H1 (cell line): ENCODE data around the gene CASS4. TPM values are rescaled to one million over a fixed set of nuclear protein-coding genes. Genes with fewer than 3 reads are reported as not detected.

ENCODE experiments used
- CTCF ChIA-PET: fragments of 300-600 bp; sonication (Branson Sonifier 250); formaldehyde crosslinking; loops from one replicate; lab custom pipeline; 2021; ENCODE audit not compliant: partially characterized antibody; lab: Charles Lee
- POLR2A ChIA-PET: fragments of 300-600 bp; sonication (Branson Sonifier 250); formaldehyde crosslinking; loops from one replicate; lab custom pipeline; 2021; ENCODE audit warnings: inconsistent platforms; ENCODE audit not compliant: partially characterized antibody; lab: Charles Lee
- DNase-seq, 2 experiments: peaks; one replicate each; pipeline versions ENCODE4 v3.0.0 to v3.0.0-alpha.2; 2010 to 2022; ENCODE audit warnings: low spot score in 2 of 2, low read depth in 1 of 2, mixed read lengths in 1 of 2
- FAIRE-seq: peaks from 2 replicates; lab custom pipeline; 2011; peaks lifted over from hg19 to GRCh38; lab: Jason Lieb, UNC
- H2AFZ ChIP-seq: 2 replicates; pipeline ENCODE4 v1.8.1; 2012; ENCODE audit warnings: low read length, inconsistent platforms
- H2AK5ac ChIP-seq: 2 replicates; pipeline ENCODE4 v1.6.1; 2013; ENCODE audit warnings: low read depth, low read length
- H2BK120ac ChIP-seq: replicated peaks from 2 replicates; pipeline ENCODE3; 2013; ENCODE audit warnings: low read depth, low read length, inconsistent platforms
- H2BK12ac ChIP-seq: 2 replicates; pipeline ENCODE4 v1.6.1; 2013; ENCODE audit warnings: low read depth, low read length
- H2BK15ac ChIP-seq: 2 replicates; pipeline ENCODE4 v1.6.1; 2013; ENCODE audit warnings: low read length
- H2BK20ac ChIP-seq: 2 replicates; pipeline ENCODE4 v1.6.1; 2013; ENCODE audit warnings: low read length
- H2BK5ac ChIP-seq: 2 replicates; pipeline ENCODE4 v1.6.1; 2013; ENCODE audit warnings: low read depth, low read length
- H3K14ac ChIP-seq: 2 replicates; pipeline ENCODE4 v1.6.1; 2013; ENCODE audit warnings: inconsistent platforms; ENCODE audit not compliant: insufficient read length
- H3K18ac ChIP-seq: 2 replicates; pipeline ENCODE4 v1.6.1; 2013; ENCODE audit warnings: low read length; ENCODE audit errors: extremely low read depth
- H3K23ac ChIP-seq: 2 replicates; pipeline ENCODE4 v1.6.1; 2013; ENCODE audit warnings: inconsistent platforms; ENCODE audit not compliant: insufficient read length
- H3K23me2 ChIP-seq: 2 replicates; pipeline ENCODE4 v1.6.1; 2013; ENCODE audit warnings: low read depth, low read length
- H3K27ac ChIP-seq: 2 replicates; pipeline ENCODE4 v1.6.1; 2011; ENCODE audit warnings: low read depth, low read length, inconsistent platforms
- H3K27me3 ChIP-seq, 4 experiments: replicated peaks in 1 of 4; 1 replicate in 1 of 4; 2 replicates in 3 of 4; pipeline versions ENCODE4 v1.6.1 to v1.8.1; 2011 to 2013; ENCODE audit warnings: low read length in 3 of 4, mild to moderate bottlenecking in 3 of 4, inconsistent platforms in 2 of 4, mixed read lengths in 2 of 4, moderate library complexity in 1 of 4; ENCODE audit not compliant: control insufficient read depth in 3 of 4, insufficient read depth in 3 of 4; ENCODE audit errors: extremely low read depth in 1 of 4
- H3K36me3 ChIP-seq, 4 experiments: 2 replicates each; pipeline versions ENCODE4 v1.6.1 to v1.8.1; 2011 to 2013; ENCODE audit warnings: mild to moderate bottlenecking in 4 of 4, low read length in 3 of 4, moderate library complexity in 2 of 4, control low read depth in 1 of 4, inconsistent platforms in 1 of 4; ENCODE audit not compliant: insufficient read depth in 4 of 4, control insufficient read depth in 2 of 4
- H3K4ac ChIP-seq: replicated peaks from 2 replicates; pipeline ENCODE3; 2013; ENCODE audit warnings: low read length, low read depth, mixed read lengths, inconsistent platforms; ENCODE audit not compliant: insufficient read length
- H3K4me1 ChIP-seq, 4 experiments: replicated peaks in 1 of 4; 1 replicate in 1 of 4; 2 replicates in 3 of 4; pipeline versions ENCODE4 v1.6.1 to v1.8.1; 2011 to 2013; ENCODE audit warnings: low read length in 3 of 4, inconsistent platforms in 2 of 4, mixed read lengths in 1 of 4; ENCODE audit not compliant: insufficient read depth in 4 of 4, control insufficient read depth in 3 of 4
- H3K4me2 ChIP-seq, 2 experiments: 2 replicates each; pipeline versions ENCODE4 v1.6.1 to v1.8.1; 2011 to 2013; ENCODE audit warnings: low read depth in 2 of 2, low read length in 2 of 2, control low read depth in 1 of 2, inconsistent platforms in 1 of 2, mild to moderate bottlenecking in 1 of 2; ENCODE audit not compliant: insufficient read depth in 1 of 2
- H3K4me3 ChIP-seq, 4 experiments: fragments of 200-600, 300-600 bp in 1 of 4; sonication (generic), shearing (Covaris generic), sonication (Bioruptor Twin) in 1 of 4; 2 replicates each; pipeline versions ENCODE4 v1.5.1 to v1.8.1; 2011 to 2016; ENCODE audit warnings: low read length in 4 of 4, low read depth in 3 of 4, control low read depth in 2 of 4, inconsistent platforms in 2 of 4, mild to moderate bottlenecking in 2 of 4, mixed read lengths in 1 of 4, moderate library complexity in 1 of 4; ENCODE audit not compliant: insufficient read depth in 2 of 4; ENCODE audit errors: extremely low read depth in 1 of 4
- H3K56ac ChIP-seq: replicated peaks from 2 replicates; pipeline ENCODE3; 2013; ENCODE audit warnings: low read depth, mild to moderate bottlenecking, mixed read lengths, low read length, inconsistent platforms; ENCODE audit not compliant: insufficient read length
- H3K79me1 ChIP-seq: 2 replicates; pipeline ENCODE4 v1.6.1; 2013; ENCODE audit warnings: low read depth, low read length, control low read depth
- H3K79me2 ChIP-seq, 2 experiments: 2 replicates each; pipeline versions ENCODE4 v1.6.1 to v1.8.1; 2012 to 2013; ENCODE audit warnings: low read length in 2 of 2, mild to moderate bottlenecking in 2 of 2, inconsistent platforms in 1 of 2; ENCODE audit not compliant: insufficient read depth in 2 of 2, control insufficient read depth in 1 of 2
- H3K9ac ChIP-seq, 4 experiments: replicated peaks in 1 of 4; 1 replicate in 1 of 4; 2 replicates in 3 of 4; pipeline versions ENCODE4 v1.6.1 to v1.8.1; 2011 to 2013; ENCODE audit warnings: low read depth in 3 of 4, low read length in 3 of 4, control low read depth in 2 of 4, mild to moderate bottlenecking in 2 of 4, moderate library complexity in 2 of 4, inconsistent platforms in 1 of 4; ENCODE audit errors: extremely low read depth in 1 of 4
- H3K9me3 ChIP-seq, 2 experiments: 2 replicates each; pipeline versions ENCODE4 v1.6.1 to v1.8.1; 2012 to 2013; ENCODE audit warnings: mild to moderate bottlenecking in 2 of 2, moderate library complexity in 2 of 2, control low read depth in 1 of 2, inconsistent platforms in 1 of 2, low read depth in 1 of 2, low read length in 1 of 2, mixed read lengths in 1 of 2; ENCODE audit not compliant: insufficient read depth in 2 of 2
- H4K20me1 ChIP-seq, 2 experiments: replicated peaks in 1 of 2; 2 replicates each; pipeline versions ENCODE3 to v1.8.1; 2011 to 2013; ENCODE audit warnings: inconsistent platforms in 2 of 2, low read length in 2 of 2, mild to moderate bottlenecking in 1 of 2; ENCODE audit not compliant: insufficient read depth in 2 of 2, control insufficient read depth in 1 of 2
- H4K5ac ChIP-seq: 2 replicates; pipeline ENCODE4 v1.6.1; 2013; ENCODE audit warnings: low read length, low read depth, mixed read lengths, inconsistent platforms; ENCODE audit not compliant: insufficient read length
- H4K8ac ChIP-seq: 2 replicates; pipeline ENCODE4 v1.8.0; 2013; ENCODE audit warnings: mild to moderate bottlenecking, moderate library complexity, low read length, inconsistent platforms; ENCODE audit not compliant: insufficient read depth; ENCODE audit errors: extremely low read depth
- H4K91ac ChIP-seq: replicated peaks from 2 replicates; pipeline ENCODE3; 2013; ENCODE audit warnings: low read length, mixed read lengths, inconsistent platforms; ENCODE audit not compliant: insufficient read length
- CBX5 ChIP-seq: fragments of 300-800, 300-1000 bp; sonication (generic); IDR thresholded peaks from 2 replicates; pipeline ENCODE4 v1.7.1; 2016; ENCODE audit warnings: antibody characterized with exemption, low read length, low read depth
- GABPA ChIP-seq: IDR thresholded peaks from 2 replicates; pipeline ENCODE4 v1.6.1; 2011; ENCODE audit warnings: mild to moderate bottlenecking, low read length, moderate library complexity, borderline replicate concordance; ENCODE audit not compliant: insufficient read depth
- GTF2F1 ChIP-seq: IDR thresholded peaks from 2 replicates; pipeline ENCODE4 v1.6.1; 2012; ENCODE audit warnings: low read depth, low read length, improper control_type of control experiment, borderline replicate concordance
- NANOG ChIP-seq: IDR thresholded peaks from 2 replicates; pipeline ENCODE4 v1.6.1; 2011; ENCODE audit warnings: low read length, low read depth, mild to moderate bottlenecking, inconsistent platforms; ENCODE audit not compliant: insufficient read depth, poor library complexity, severe bottlenecking
- POLR2A ChIP-seq, 2 experiments: IDR thresholded peaks; 1 replicate in 1 of 2; 2 replicates in 1 of 2; pipeline ENCODE4 v1.6.1; 2011; ENCODE audit warnings: low read depth in 2 of 2, low read length in 2 of 2, mild to moderate bottlenecking in 2 of 2; ENCODE audit errors: control extremely low read depth in 1 of 2
- POU5F1 ChIP-seq: IDR thresholded peaks from 2 replicates; pipeline ENCODE4 v1.6.1; 2011; ENCODE audit warnings: low read depth, mild to moderate bottlenecking, low read length, moderate library complexity
- RAD21 ChIP-seq, 2 experiments: IDR thresholded peaks in 1 of 2; conservative IDR thresholded peaks in 1 of 2; 2 replicates each; pipeline ENCODE4 v1.6.1; 2011; ENCODE audit warnings: low read depth in 2 of 2, low read length in 2 of 2, improper control_type of control experiment in 1 of 2, inconsistent platforms in 1 of 2, mild to moderate bottlenecking in 1 of 2, moderate library complexity in 1 of 2
- RFX5 ChIP-seq: IDR thresholded peaks from 2 replicates; pipeline ENCODE4 v1.6.1; 2011; ENCODE audit warnings: low read depth, low read length, improper control_type of control experiment, borderline replicate concordance
- RXRA ChIP-seq: IDR thresholded peaks from 2 replicates; pipeline ENCODE4 v1.6.1; 2011; ENCODE audit warnings: low read depth, mild to moderate bottlenecking, low read length, moderate library complexity; ENCODE audit not compliant: insufficient read depth
- TAF7 ChIP-seq: optimal IDR thresholded peaks from 2 replicates; pipeline ENCODE3; 2011; ENCODE audit warnings: low read depth, mild to moderate bottlenecking, inconsistent platforms, low read length, moderate library complexity, borderline replicate concordance
- polyA plus RNA-seq, 7 experiments: library from polyadenylated mRNA; depleted of rRNA in 3 of 7; stranded (reverse) in 5 of 7; unstranded in 2 of 7; fragments of >200 nt in 5 of 7; fragments of 200-250 nt in 2 of 7; gene quantifications; 1 replicate in 5 of 7; 2 replicates in 1 of 7; 4 replicates in 1 of 7; pipeline versions ENCODE4 v1.2.1 to v1.2.3, GENCODE V29; 2011 to 2013; ENCODE audit warnings: missing spikeins in 2 of 7, mixed read lengths in 2 of 7
- total RNA-seq: library from RNA; stranded (reverse); fragmentation: NEBNext Ultra II Directional; extraction: Animal tissue kit (Norgen Biotek cat#: 25700); gene quantifications from 2 replicates; pipeline ENCODE4 v1.2.1, GENCODE V29; 2021
- TF ChIP-seq, protein P1 (sequence below): IDR thresholded peaks from 2 replicates; pipeline ENCODE4 v1.6.1; 2011; ENCODE audit warnings: low read length, improper control_type of control experiment

Gene CASS4
- total and polyA plus RNA-seq, 2 of the 8 experiments (the other 6 are each of a cell fraction or from before 2014, with no cell fraction given) = not detected

DNA sequence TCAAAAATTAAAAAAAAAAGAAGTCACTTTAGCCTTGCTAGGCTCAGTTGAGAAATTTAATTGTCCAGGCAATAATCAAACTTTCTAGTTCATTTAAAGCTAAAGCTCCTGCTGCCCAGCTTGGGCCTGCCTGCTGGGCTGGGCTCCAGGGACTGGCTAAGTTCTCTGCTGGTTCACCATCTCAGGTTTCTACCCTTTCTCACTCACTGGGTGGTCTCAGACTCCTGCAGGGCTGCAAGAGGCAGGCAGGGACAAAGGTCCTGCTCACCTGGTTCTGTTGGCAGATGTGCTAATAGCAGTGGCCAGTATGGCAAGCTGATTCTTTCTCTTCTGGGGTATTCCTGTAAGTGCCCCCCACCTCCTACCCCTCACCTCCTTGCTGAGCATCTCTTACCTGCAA is 35.2 kb downstream of the CASS4 start:
- Histone ChIP-seq H3K9me3 (no peaks in the 10 kb centered on the region), H3K27ac (no peak overlapping the region), H3K23me2 (no peaks in the 10 kb centered on the region), H2AFZ (no peak overlapping the region), H2BK12ac (no peak overlapping the region), H3K36me3 (no peaks in the 10 kb centered on the region), H2BK5ac (no peak overlapping the region), H2BK15ac (no peak overlapping the region), H2BK120ac (no peak overlapping the region), H4K20me1 (peaks cover 0 to 2% of the 10 kb centered on the region in 2 experiments), H3K9ac (no peak overlapping the region), H3K4me3 (no peak overlapping the region), H3K79me1 (no peaks in the 10 kb centered on the region), H4K8ac (no peak overlapping the region), H4K5ac (no peak overlapping the region), H4K91ac (no peak overlapping the region), H3K4ac (peak overlapping the region; percentile 53), H3K18ac (no peak overlapping the region), H3K79me2 (no peaks in the 10 kb centered on the region), H3K4me1 (peaks cover 0 to 5% (median 4%) of the 10 kb centered on the region in 4 experiments; a peak in 5 of 7 replicates), H3K4me2 (no peak overlapping the region; a peak in 1 of 4 replicates), H2AK5ac (no peak overlapping the region), H3K56ac (no peak overlapping the region), H2BK20ac (no peak overlapping the region), H3K14ac (no peak overlapping the region), H3K27me3 (no peaks in the 10 kb centered on the region; a peak in 1 of 7 replicates), H3K23ac (no peak overlapping the region)
- ChIA-PET POLR2A (no interaction called here), CTCF (interaction anchor here (0.6 to 1.5 kb wide), 4 partner anchors 15 to 551 kb away, joined by 3 to 8 read pairs (median 4); no protein-coding TSS in a partner anchor)
- TF ChIP-seq POU5F1 (no peak), RFX5 (no peak), GTF2F1 (no peak), NANOG (no peak), POLR2A (IDR thresholded peaks at IDR 0.05; ENCODE audit: control extremely low read depth in 1 of 2, low read depth in 2 of 2, low read length in 2 of 2) (no peak), RXRA (no peak), RAD21 (IDR thresholded peaks at IDR 0.05 in 1 of 2, conservative IDR thresholded peaks at IDR 0.05 in 1 of 2; ENCODE audit: low read depth in 2 of 2, low read length in 2 of 2) (no peak), TAF7 (no peak), CBX5 (no peak), GABPA (no peak)
- TF ChIP-seq, protein P1, sequence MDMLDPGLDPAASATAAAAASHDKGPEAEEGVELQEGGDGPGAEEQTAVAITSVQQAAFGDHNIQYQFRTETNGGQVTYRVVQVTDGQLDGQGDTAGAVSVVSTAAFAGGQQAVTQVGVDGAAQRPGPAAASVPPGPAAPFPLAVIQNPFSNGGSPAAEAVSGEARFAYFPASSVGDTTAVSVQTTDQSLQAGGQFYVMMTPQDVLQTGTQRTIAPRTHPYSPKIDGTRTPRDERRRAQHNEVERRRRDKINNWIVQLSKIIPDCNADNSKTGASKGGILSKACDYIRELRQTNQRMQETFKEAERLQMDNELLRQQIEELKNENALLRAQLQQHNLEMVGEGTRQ = no peak
- DNase-seq (no peak), FAIRE-seq (no peak)
